ENCODE measurements around the gene ADAR. TPM values are rescaled to one million over a fixed set of nuclear protein-coding genes. Genes with fewer than 3 reads are reported as not detected.

The ADAR gene
- total RNA-seq, 1 donor from 2014 or later = 61.3 TPM

DNA sequence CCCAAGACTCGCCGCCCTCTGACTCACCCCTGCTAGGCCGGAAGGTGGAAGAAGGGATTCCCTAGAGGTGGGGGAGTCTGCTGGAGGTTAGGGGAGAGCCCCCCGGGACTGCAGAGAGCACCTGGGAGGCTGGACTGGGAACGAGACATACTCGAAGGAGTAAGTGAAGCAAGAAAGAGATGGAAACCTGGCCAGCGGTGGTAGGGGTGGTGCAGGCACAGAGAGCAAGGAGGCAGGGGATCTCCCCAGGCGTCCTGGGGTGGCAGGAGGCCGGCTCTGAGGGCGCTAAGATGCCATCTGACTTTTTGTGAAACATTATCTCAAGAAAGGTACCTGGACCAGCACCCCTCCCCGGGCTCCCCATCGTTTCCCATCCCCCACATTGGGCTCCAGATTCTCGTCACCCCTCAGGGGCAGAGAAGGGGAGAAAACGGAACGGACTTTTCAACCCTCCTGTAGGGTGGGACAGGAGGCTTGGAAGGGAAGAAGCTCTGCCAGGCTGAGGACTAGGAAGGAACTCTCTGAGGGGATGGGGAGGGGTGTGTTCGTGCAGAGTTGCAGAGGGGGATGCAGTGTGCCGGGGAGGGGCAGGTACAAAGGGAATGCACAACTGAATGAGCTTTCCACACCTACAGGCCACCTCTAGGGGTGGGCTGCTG lies 39.7 kb downstream of the ADAR start:
- DNase-seq (no peak), ATAC-seq (no peak)
- intact Hi-C loops (cut with micrococcal nuclease) = no loop called here

DNA sequence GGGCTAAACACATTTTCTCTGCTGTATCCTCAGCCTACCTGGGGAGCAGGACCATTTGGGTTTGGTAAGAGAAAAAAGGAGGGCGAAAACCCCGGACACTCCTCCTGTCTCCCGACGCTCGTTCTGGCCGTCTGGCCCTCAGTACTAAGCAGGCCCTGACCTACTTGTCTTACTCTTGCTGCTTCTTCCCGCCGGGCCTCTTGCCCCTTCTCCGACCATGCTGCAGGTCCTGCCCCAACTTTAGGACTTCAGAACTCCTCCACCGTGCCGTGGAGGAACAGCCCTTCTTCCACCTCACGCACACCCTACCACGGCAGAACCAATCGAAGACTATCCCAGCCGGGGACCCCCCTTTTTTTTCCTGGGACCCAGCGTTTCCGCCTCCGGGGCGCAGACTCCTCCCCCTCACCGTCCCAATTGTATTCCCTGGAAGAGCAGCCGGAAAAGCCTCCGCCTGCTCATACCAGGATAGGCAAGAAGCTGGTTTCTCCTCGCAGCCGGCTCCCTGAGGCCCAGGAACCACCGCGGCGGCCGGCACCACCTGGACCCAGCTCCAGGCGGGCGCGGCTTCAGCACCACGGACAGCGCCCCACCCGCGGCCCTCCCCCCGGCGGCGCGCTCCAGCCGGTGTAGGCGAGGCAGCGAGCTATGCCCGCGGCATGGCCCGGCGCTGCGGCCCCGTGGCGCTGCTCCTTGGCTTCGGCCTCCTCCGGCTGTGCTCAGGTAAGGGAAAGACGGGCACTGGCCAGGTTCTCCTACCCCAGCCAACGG lies 40.4 kb downstream of the ADAR start, which contains the start of gene CHRNB2:
CHRNB2 (plus strand) TSS at position 393 of the 771 bp plus-strand sequence; CDS start at position 660, 267 bp downstream.
- DNase-seq (peak; percentile 82), ATAC-seq (peak; percentile 98)
- intact Hi-C loops (cut with micrococcal nuclease) = no loop called here

DNA sequence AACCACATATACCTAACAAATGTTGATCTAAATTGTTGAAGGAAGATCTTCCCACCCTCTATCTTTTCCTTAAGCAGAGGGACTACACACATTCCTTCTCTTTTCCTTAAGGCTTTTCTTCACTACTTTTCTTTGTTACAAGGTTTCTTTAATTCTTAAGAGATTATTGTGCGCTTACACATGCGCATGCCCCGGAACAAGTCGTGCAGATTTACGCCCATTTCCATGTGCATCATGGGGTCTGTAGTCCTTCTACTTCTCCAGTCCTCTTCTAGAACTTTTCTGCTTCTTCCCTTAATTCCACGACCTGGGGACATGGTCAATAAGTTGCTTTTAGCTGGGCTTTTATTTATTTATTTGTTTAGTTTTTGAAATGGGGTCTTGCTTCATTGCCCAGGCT lies 42.1 kb downstream of the ADAR start:
- intact Hi-C loops (cut with micrococcal nuclease) = no loop called here
- no peak for DNase-seq
- ATAC-seq = no peak

DNA sequence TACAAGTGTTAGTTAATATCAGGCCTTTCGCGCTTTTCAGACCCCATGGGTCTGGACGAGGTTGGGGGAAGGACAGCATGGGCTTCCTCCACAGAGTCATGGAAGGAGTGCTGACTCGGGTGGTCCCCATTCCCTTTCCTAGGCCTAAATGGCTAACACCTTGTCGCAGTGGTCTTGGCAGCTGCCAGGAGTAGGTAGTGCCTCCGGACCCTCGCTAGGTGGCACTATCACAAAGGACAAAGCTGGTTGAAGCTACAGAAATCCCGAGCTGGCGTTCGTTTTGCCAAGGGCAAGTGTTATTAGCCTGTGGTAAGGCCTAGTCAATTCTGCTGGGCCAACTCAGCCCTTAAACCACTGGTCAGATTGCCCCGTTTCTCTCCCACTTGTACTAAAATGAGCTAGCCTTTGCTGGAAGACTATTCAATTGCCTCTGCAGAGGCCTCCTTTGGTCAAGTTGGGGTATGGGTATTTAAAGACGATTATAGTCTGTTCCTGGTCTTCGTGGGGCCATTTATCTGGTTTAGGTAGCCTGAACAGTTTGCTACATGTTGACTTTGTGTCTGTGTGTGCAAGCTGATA lies 48.4 kb downstream of the ADAR start:
- ATAC-seq = peak; percentile 77
- intact Hi-C loops (cut with micrococcal nuclease) = loop anchor here (5.0 kb wide), 1 partner anchor 323 kb away; no protein-coding TSS in a partner anchor
- peak; percentile 81 for DNase-seq

DNA sequence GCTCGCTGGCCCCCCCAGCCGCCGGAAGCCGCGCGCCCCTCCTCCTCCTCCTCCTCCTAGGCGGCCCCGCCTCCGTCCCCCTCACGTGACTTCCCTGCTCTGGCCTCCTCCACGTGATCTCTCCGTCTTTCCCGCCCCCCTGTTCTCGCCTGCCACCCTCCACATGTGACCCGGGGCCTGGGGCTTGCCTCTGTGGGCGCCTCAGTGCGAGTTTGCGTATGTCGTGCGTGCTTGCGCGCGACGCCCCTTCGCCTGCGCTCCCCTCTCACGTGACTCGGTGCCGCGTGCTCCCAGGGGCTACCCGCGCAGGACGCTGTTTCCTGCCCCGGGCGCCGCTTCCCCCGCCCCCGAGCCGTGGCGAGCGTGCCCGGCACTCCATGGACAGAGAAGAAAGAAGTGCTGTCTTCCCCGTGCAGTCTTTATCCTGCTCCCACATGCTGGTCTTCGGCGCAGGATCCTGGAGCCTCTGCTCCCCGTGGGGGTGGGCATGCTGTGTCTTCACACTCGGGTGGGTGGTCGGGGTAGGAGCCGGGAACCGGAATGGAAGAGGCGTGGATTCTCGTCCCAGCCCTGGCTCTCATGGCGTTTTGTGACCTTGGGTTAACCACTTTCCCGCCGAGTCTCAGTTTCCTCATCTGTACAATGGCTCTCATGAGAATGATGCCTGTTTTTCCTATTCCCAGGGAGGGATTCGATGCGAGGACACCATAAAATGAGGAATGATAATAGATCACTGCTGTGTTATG lies 49.1 kb downstream of the ADAR start:
- ATAC-seq = peak; percentile 96
- intact Hi-C loops (cut with micrococcal nuclease) = no loop called here
- DNase-seq = peak; percentile 99

DNA sequence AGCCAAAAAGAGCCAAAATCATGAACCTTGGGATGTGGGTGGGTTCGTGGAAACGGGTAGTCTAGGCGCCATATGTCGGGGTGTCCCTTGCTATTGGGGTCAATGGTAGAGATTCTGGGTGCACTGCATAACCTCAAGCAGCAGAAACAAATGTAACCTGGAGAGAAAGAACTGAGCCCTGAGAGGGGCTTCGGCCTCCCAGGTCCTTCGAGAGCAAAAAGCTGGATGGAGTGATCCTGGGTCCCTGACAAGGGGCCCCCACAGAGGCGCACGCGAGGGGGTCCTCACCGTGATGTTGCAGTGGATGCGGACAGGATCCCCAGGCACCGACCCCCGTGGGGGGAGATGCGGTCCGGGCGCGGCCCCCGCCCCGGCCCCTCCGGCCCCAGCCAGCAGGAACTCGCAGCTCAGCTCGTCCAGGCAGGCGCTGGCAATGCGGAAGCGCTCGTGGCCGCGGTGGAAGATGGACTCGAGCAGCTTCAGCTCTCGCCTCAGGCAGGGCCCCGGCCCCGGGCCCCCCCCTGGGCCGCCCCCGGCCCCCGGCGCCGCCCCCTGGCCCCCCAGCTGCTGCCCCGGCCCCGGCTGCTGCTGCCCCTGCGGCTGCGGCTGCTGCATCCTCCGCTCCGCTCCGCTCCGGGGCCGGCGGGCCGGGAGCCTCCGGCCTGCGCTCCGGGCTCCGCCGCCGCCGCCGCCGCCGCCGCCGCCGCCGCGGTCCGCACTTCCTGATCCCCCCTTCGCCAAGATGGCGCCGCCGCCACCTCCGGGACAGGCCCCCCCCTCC lies 49.9 kb downstream of the ADAR start, which contains the start of gene UBE2Q1:
UBE2Q1 (minus strand) TSS at position 724 of the 781 bp plus-strand sequence; CDS start at position 615, 109 bp downstream.
- ATAC-seq = no peak
- DNase-seq = peak; percentile 74
- intact Hi-C loops (cut with micrococcal nuclease) = no loop called here

DNA sequence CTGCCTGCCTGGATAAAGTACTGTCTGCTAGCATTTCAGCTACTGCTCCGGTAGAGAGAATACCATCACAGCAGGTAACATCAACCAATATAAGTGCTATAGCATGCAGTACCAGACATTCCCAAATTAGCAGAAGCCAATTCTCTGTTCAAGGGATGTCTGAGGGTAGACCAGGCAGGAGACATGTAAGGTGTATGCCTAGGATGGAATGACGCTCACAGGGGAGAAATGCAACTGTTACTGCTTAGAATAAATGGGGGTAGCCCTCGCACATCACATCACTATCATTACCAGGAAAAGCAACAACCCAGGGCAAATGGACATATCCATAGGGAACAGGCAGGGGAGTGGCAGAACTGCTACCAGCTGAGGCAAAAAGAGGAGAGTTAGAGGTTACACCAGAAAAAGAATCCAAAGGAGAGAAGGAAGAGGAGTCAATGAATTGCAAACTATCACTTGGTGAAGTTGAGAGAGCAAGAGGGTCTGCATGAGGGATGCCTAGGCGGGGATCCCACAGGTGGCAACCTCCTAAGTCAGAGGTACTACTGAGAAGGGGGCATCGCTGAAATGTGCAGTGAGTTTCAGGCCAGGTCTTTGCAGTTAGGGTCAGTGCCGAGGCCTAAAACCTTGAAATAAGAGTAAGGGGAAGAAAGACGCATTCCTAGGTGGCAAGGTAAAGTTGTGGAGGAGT lies 50.6 kb downstream of the ADAR start:
- DNase-seq (no peak), ATAC-seq (no peak)
- intact Hi-C loops (cut with micrococcal nuclease) = no loop called here

DNA sequence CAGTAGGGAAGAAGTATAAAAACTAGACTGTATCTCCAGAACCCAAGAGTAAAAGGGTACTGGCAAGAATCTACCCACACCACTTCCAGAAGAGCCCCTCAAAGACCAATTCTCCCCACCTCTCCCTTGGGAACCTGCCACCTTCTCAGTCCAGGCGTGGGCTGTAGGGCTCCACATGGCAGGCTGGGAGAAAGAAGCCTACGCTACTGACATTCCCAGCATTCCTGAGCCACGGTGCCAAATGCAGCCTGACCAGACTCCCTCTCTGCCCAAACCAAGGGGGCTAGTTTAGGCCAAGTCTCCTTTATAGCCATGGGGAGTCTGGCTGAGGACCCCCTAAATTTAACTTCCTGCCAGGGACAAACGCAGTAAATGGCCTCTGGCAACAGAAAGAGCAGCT lies 51.6 kb downstream of the ADAR start:
- intact Hi-C loops (cut with micrococcal nuclease) = no loop called here
- ATAC-seq (no peak), DNase-seq (peak; percentile 50)

DNA sequence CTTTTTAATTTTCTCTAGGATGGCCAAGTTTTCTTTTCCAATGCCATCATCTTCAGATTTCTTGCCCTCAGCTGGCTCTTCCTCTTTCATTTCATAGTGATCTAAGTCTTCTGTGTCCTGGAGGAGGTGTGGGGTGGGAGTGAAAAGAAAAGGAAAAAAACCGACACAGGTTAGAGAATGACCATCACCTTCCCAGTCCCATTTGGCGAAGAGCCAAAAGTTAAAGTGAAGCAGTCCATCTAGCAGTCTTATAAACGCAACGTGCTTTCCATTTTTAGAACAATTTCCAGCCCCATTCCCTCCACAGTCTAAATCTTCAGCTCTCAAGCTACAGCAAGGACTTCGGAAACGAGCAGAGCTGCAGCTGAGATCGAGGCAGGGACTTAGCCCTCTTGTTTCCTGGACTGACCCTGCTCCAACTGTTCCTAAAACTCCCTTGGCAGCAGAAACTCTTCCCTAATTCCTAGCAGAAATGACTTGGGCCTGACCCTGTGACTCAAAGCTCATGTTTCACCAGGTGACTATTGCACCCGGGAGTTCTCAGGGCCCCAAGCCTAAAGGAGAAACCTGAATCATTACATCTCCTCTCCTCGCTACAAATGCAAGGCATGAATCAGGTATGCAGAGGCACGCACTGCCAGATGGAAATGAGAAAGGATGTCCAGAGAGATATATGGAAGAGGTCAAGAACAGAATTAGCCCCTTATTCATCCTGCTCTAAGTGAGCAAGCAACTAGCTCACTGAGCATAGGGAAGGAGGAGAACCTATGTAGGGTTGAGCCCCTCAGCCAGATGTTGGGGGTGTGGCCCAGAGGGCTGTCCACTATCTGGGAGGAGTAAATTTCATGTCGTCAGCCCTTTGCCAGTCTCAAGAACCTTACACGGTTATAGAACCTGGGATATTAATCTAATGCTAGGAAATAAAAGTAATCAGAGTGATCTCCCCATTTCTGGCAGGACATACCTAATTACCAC lies 54.6 kb downstream of the ADAR start:
- intact Hi-C loops (cut with micrococcal nuclease) = no loop called here
- ATAC-seq = no peak
- no peak for DNase-seq

DNA sequence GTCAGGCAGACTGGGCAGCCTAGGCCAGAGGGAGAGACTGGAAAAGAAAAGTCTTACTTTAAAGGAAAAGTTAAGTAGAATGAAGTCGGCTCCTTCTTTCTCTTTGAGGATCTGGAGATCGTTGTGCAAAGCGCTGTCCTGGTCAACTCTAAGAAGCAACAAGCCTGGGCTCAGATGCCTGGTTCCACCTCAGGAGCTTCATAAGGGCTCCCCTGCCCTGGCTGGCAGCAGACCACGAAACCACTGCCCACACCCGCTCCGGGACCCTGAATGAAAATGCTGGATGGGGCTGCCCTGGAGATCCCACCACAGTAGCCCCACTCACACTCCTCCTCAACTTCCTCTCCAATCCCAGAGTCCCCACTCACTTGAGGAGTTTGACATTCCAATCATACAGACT lies 56.0 kb downstream of the ADAR start:
- DNase-seq = no peak
- no peak for ATAC-seq
- intact Hi-C loops (cut with micrococcal nuclease) = no loop called here

DNA sequence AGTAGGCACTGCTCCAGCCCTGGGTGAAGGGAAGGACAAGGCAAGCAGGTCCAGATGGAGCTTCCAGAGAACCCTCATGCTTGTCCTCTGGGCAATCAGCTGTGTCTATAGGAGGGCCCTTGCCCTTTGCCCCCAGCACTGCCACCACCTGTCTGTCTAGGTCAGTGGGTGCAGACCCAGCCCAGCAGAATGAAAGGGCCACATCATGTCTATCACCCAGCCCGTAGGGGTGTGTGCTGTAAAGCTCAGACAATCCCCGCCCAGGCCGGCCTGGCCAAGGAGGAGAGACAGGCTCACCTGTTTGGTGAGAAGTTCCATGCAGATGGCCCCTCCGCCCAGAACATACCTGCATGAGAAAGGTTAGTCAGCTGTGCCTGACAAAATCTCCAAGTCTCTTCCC lies 56.5 kb downstream of the ADAR start:
- DNase-seq (no peak), ATAC-seq (no peak)
- intact Hi-C loops (cut with micrococcal nuclease) = no loop called here

DNA sequence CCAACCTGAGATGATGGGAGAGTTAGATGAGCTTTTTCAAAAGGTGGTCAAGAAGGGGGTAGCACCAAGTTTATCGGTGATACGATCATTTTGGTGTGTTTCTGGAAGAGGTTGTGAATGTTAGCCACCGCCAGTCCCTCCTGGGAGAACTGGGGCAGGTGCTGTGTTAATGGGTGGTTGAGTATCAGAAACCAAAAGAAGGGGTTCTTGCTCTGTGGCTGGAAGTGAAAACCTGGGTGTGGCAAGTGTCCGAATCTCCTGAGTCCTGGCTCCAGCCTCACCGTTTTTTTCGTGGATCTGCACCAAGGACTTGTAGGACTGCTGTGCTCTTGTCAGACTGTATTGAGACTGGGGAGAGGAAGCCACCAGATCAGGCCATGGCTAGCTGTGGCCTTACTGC lies 57.3 kb downstream of the ADAR start:
- intact Hi-C loops (cut with micrococcal nuclease) = no loop called here
- ATAC-seq = no peak
- no peak for DNase-seq

DNA sequence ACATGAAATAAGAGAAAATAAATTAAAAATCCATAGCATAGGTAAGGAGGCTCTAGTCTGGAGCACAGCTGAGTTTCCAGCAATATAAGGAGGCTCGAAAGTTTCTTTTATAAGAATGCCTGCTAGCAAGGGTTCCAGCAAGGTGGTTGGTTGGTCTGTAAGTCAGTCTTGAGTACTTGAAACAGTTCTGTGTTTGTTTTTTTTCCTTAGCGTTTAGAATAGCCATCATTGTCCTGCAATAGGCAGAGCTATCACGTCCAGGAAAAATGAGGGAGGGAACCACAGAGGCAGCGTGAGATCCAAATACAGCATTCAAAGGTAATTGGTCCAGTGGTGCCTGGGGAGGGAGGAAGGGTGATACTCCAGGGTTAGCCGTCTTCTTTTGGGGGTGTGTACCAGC lies 57.9 kb downstream of the ADAR start:
- ATAC-seq = no peak
- intact Hi-C loops (cut with micrococcal nuclease) = no loop called here
- DNase-seq = no peak

DNA sequence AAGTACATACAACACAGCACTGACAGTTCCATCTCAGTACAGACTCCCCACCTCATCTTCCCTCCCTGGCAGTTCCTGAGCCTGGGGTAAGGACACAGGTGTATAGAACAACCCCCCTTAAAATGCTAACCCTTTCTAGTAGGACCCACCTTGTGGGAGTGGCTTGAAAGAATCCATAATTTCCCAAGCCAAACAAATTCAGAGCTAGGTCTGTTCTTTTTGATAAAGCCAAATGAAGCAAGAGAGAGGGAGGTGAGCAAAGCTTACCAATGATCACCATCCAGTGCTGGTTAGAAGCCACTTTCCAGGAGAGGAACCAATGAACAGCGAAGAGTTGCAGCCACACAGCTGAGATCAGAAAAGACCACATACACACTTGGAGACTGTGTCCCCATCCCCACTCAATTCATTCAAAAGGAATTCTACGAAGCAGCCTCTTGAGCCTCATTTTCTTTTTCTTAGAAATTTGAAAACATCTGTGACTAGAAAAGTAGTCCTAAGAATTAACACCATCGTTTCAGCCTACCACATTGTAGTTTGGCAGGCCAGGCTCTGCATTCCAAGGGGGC lies 58.7 kb downstream of the ADAR start:
- no peak for DNase-seq

DNA sequence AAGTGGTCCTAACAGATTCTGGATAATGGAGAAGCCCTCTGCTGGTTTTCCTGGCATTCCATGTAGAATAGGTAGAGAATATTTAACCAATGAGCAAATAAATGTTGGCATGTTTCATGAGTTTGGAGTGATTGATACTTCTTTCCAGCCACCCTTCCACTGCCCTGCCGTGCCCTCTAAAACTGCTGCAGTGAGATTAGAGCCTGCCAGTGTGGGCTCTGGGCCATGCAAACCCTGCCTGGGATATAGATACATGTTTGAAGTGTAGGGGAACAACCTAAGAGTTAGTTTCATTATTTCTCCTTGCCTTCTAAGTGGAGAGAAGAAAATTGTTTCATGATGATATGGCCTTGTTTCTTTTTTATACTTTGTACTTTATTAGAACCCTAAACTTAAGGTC lies 60.0 kb downstream of the ADAR start:
- ATAC-seq (peak; percentile 84), DNase-seq (peak; percentile 69)
- intact Hi-C loops (cut with micrococcal nuclease) = loop anchor here (5.0 kb wide), 1 partner anchor 66 kb away; no protein-coding TSS in a partner anchor

More for the DNA sequence above, 58.7 kb downstream of the ADAR start:
- no peak for ATAC-seq
- intact Hi-C loops (cut with micrococcal nuclease) = loop anchor here (5.0 kb wide), 1 partner anchor 67 kb away; no protein-coding TSS in a partner anchor

DNA sequence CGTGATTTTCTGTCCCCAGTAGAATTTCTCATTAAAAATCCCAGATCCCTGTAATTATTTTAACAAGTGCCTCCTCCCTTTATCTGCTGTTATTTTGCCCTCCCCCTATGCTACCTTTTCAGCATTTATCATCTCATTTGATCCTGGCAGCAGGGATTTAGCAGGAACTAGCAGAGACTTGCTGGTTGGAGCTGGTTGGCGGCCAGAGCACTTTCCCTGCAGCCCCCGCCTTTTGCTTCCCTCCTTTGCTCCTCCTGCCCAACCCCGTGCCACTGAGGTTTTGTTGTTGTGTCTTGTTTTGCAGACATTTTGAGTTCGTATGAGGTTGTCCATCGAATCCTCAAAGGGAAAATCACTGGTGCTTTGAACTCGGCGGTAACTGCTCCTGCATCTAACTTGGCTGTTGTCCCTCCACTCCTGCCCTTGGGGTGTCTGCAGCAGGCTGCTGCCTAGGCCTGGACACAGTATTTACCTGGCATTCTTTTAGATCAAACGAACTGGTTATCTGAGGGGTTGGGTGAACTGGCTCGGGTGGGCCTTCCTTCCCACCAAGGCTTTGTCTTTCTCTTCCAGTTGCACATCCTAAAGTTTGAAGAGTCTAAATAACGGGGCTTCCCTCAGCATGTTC lies 60.8 kb downstream of the ADAR start:
- ATAC-seq (no peak), DNase-seq (no peak)
- intact Hi-C loops (cut with micrococcal nuclease) = loop anchor here (5.0 kb wide), 1 partner anchor 65 kb away; no protein-coding TSS in a partner anchor
